Astrocyte (in vitro differentiated cells and primary cell): ENCODE data around the gene COLGALT1. TPM values are rescaled to one million over a fixed set of nuclear protein-coding genes. Genes with fewer than 3 reads are reported as not detected.

ENCODE experiments used
- DNase-seq: peaks from one replicate; pipeline ENCODE4 v3.0.0-alpha.2; 2010; ENCODE audit warnings: low read depth
- FAIRE-seq: peaks from 2 replicates; lab custom pipeline; 2011; peaks lifted over from hg19 to GRCh38; lab: Jason Lieb, UNC
- H2AFZ ChIP-seq: 2 replicates; pipeline ENCODE4 v1.6.0; 2012; ENCODE audit warnings: low read depth, low read length, inconsistent platforms
- H3K27ac ChIP-seq: 2 replicates; pipeline ENCODE4 v1.5.1; 2011; ENCODE audit warnings: low read depth, low read length, inconsistent platforms
- H3K27me3 ChIP-seq: 2 replicates; pipeline ENCODE4 v1.6.0; 2011; ENCODE audit warnings: low read length, inconsistent platforms; ENCODE audit not compliant: insufficient read depth
- H3K36me3 ChIP-seq: 2 replicates; pipeline ENCODE4 v1.5.1; 2011; ENCODE audit warnings: low read length, inconsistent platforms; ENCODE audit not compliant: insufficient read depth
- H3K4me1 ChIP-seq: 2 replicates; pipeline ENCODE4 v1.5.1; 2011; ENCODE audit warnings: low read length, inconsistent platforms; ENCODE audit not compliant: insufficient read depth
- H3K4me2 ChIP-seq: 2 replicates; pipeline ENCODE4 v1.6.0; 2012; ENCODE audit warnings: low read length, inconsistent platforms
- H3K4me3 ChIP-seq: 2 replicates; pipeline ENCODE4 v1.5.1; 2011; ENCODE audit warnings: low read depth, mild to moderate bottlenecking, low read length, inconsistent platforms; ENCODE audit not compliant: insufficient read depth
- H3K79me2 ChIP-seq: 2 replicates; pipeline ENCODE4 v1.6.0; 2012; ENCODE audit warnings: mild to moderate bottlenecking, low read length, inconsistent platforms; ENCODE audit not compliant: insufficient read depth
- H3K9ac ChIP-seq: 2 replicates; pipeline ENCODE4 v1.6.0; 2012; ENCODE audit warnings: mild to moderate bottlenecking, low read length, inconsistent platforms
- H3K9me3 ChIP-seq: 2 replicates; pipeline ENCODE4 v1.5.1; 2012; ENCODE audit warnings: low read depth, mild to moderate bottlenecking, low read length, inconsistent platforms; ENCODE audit not compliant: insufficient read depth
- H4K20me1 ChIP-seq: 2 replicates; pipeline ENCODE4 v1.6.0; 2012; ENCODE audit warnings: low read length, inconsistent platforms; ENCODE audit not compliant: insufficient read depth
- H3K27ac Mint-ChIP-seq: one replicate; pipeline ENCODE4 v1.8.0; 2021; ENCODE audit warnings: mild to moderate bottlenecking, mixed read lengths; ENCODE audit not compliant: unreplicated experiment
- H3K27me3 Mint-ChIP-seq: one replicate; pipeline ENCODE4 v1.8.0; 2021; ENCODE audit warnings: low read depth, mixed read lengths; ENCODE audit not compliant: unreplicated experiment
- H3K36me3 Mint-ChIP-seq: one replicate; pipeline ENCODE4 v1.8.0; 2021; ENCODE audit warnings: low read depth, mixed read lengths; ENCODE audit not compliant: unreplicated experiment
- H3K4me1 Mint-ChIP-seq: one replicate; pipeline ENCODE4 v1.8.0; 2021; ENCODE audit warnings: low read depth, mixed read lengths; ENCODE audit not compliant: unreplicated experiment
- H3K4me3 Mint-ChIP-seq: one replicate; pipeline ENCODE4 v1.8.0; 2021; ENCODE audit warnings: mild to moderate bottlenecking, moderate library complexity, mixed read lengths; ENCODE audit not compliant: unreplicated experiment
- H3K9me3 Mint-ChIP-seq: one replicate; pipeline ENCODE4 v1.8.0; 2021; ENCODE audit warnings: mild to moderate bottlenecking, mixed read lengths; ENCODE audit not compliant: unreplicated experiment
- EZH2 ChIP-seq: IDR thresholded peaks from 2 replicates; pipeline ENCODE4 v1.6.1; 2012; ENCODE audit warnings: mild to moderate bottlenecking, low read length, inconsistent platforms; ENCODE audit not compliant: insufficient read depth
- total RNA-seq: library from RNA; stranded (reverse); gene quantifications from 2 replicates; pipeline ENCODE4 v1.2.1, GENCODE V29; 2021
- TF ChIP-seq, protein P1 (sequence below): IDR thresholded peaks from 2 replicates; pipeline ENCODE4 v1.5.1; 2011; ENCODE audit warnings: low read depth, mild to moderate bottlenecking, inconsistent platforms, low read length, moderate library complexity; ENCODE audit not compliant: insufficient read depth

The COLGALT1 gene
- total RNA-seq, 1 donor from 2014 or later, result 137 TPM

DNA sequence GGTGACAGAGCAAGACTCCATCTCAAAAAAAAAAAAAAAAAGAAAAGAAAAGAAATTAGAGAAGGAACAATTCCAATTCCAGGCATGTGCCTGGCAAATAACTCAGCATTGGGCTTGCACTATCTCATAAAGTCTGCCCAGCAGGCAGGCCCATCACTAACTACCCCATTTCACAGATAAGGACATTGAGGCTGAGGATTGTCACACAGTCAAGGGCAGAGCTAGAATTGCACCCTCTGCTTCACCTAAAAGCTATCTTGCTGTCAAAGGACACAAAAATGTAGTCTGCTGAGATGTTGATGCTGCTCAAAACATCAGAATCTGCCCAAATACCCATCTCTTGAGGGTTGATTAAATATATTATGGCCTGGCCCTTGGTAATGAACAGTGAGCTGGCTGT is 20.7 kb upstream of the COLGALT1 start:
- H3K4me1 ChIP-seq, result peaks cover 7% of the 10 kb centered on the region
- TF ChIP-seq, protein P1, sequence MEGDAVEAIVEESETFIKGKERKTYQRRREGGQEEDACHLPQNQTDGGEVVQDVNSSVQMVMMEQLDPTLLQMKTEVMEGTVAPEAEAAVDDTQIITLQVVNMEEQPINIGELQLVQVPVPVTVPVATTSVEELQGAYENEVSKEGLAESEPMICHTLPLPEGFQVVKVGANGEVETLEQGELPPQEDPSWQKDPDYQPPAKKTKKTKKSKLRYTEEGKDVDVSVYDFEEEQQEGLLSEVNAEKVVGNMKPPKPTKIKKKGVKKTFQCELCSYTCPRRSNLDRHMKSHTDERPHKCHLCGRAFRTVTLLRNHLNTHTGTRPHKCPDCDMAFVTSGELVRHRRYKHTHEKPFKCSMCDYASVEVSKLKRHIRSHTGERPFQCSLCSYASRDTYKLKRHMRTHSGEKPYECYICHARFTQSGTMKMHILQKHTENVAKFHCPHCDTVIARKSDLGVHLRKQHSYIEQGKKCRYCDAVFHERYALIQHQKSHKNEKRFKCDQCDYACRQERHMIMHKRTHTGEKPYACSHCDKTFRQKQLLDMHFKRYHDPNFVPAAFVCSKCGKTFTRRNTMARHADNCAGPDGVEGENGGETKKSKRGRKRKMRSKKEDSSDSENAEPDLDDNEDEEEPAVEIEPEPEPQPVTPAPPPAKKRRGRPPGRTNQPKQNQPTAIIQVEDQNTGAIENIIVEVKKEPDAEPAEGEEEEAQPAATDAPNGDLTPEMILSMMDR, result no peak
- TF ChIP-seq EZH2, result no peak
- no peak overlapping the region for H3K4me2 ChIP-seq
- H3K27ac ChIP-seq, result no peak overlapping the region
- Mint-ChIP-seq H3K9me3 (peaks cover 4% of the 10 kb centered on the region), H3K27me3 (peaks cover 30% of the 10 kb centered on the region), H3K36me3 (no peaks in the 10 kb centered on the region), H3K27ac (no peak overlapping the region), H3K4me3 (no peak overlapping the region), H3K4me1 (peaks cover 2% of the 10 kb centered on the region)
- no peaks in the 10 kb centered on the region for H4K20me1 ChIP-seq
- H3K9me3 ChIP-seq, result no peaks in the 10 kb centered on the region
- H3K79me2 ChIP-seq, result no peaks in the 10 kb centered on the region
- DNase-seq (no peak), FAIRE-seq (no peak)
- H3K9ac ChIP-seq, result no peak overlapping the region
- no peak overlapping the region for H3K4me3 ChIP-seq
- H2AFZ ChIP-seq, result no peak overlapping the region
- H3K36me3 ChIP-seq, result no peaks in the 10 kb centered on the region
- peaks cover 3% of the 10 kb centered on the region for H3K27me3 ChIP-seq

DNA sequence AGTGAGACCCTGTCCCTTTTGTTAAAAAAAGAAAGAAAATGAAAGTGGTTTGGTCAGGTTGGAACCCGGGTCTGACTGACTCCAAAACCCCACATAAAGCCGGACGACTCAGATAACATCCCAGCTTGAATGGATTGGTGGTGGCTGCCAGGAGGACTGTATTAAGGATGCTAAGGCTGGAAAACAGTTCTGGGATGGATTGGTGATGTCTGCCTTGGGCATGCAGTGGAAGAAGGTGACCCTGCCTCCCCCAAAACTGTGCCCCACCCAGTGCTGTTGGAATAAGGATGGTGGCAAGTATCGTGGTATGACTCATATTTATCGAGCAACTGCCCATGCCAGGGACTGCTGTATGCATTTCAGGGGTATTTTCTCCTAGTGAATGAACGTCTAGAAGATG is 18.5 kb upstream of the COLGALT1 start:
- Mint-ChIP-seq H3K9me3 (peaks cover 4% of the 10 kb centered on the region), H3K27ac (no peak overlapping the region), H3K27me3 (peaks cover 42% of the 10 kb centered on the region), H3K36me3 (peaks cover 2% of the 10 kb centered on the region), H3K4me1 (peaks cover 2% of the 10 kb centered on the region), H3K4me3 (no peak overlapping the region)
- peaks cover 7% of the 10 kb centered on the region for H3K4me1 ChIP-seq
- peaks cover 3% of the 10 kb centered on the region for H3K27me3 ChIP-seq
- H3K27ac ChIP-seq, result no peak overlapping the region
- no peak for TF ChIP-seq EZH2
- TF ChIP-seq, protein P1, result no peak
- H4K20me1 ChIP-seq, result no peaks in the 10 kb centered on the region
- no peak overlapping the region for H3K9ac ChIP-seq
- H3K4me3 ChIP-seq, result no peak overlapping the region
- FAIRE-seq (no peak), DNase-seq (no peak)
- H3K9me3 ChIP-seq, result peaks cover 3% of the 10 kb centered on the region
- H2AFZ ChIP-seq, result no peak overlapping the region
- no peaks in the 10 kb centered on the region for H3K36me3 ChIP-seq
- no peak overlapping the region for H3K4me2 ChIP-seq
- H3K79me2 ChIP-seq, result no peaks in the 10 kb centered on the region

DNA sequence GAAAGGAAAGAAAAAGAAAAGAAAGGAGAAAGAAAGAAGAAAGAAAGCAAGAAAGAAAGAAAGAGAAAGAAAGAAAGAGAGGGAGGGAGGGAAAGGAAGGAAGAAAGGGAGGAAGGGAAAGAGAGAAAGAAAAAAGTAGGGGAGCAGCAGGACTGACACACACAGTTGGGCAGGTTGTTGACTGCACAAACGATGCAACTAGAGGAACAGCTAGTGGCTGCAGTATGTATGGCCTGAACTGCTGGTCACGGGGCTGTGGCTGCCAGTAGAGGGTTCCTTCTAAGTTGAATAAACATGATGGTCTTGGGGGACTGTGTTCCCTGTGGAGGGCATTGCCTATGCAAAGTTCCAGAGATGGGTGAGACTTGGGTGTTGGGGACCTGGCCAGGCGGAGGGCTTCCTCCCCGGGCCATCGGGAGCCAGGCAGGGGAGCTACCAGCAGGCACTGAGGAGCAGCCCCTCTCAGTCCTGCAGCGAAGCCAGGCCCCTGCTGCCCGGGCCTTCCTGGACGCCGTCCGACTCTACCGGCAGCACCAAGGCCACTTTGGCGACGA is 16.7 kb upstream of the COLGALT1 start:
- peak overlapping the region; percentile 87 for H3K4me2 ChIP-seq

More for the DNA sequence above, 16.7 kb upstream of the COLGALT1 start:
- Histone ChIP-seq H2AFZ (peak overlapping the region; percentile 81), H3K36me3 (no peaks in the 10 kb centered on the region), H3K79me2 (no peaks in the 10 kb centered on the region), H3K27ac (no peak overlapping the region), H4K20me1 (no peaks in the 10 kb centered on the region), H3K27me3 (peaks cover 3% of the 10 kb centered on the region), H3K4me3 (peak overlapping the region; percentile 49), H3K4me1 (peaks cover 7% of the 10 kb centered on the region), H3K9ac (no peak overlapping the region), H3K9me3 (peaks cover 3% of the 10 kb centered on the region)
- peak overlapping the region; percentile 62 for H3K4me3 Mint-ChIP-seq
- H3K27ac Mint-ChIP-seq, result no peak overlapping the region
- peaks cover 45% of the 10 kb centered on the region for H3K27me3 Mint-ChIP-seq
- H3K4me1 Mint-ChIP-seq, result peaks cover 2% of the 10 kb centered on the region
- FAIRE-seq, result no peak
- H3K9me3 Mint-ChIP-seq, result peaks cover 4% of the 10 kb centered on the region
- DNase-seq, result no peak
- peaks cover 2% of the 10 kb centered on the region for H3K36me3 Mint-ChIP-seq
- no peak for TF ChIP-seq EZH2
- TF ChIP-seq, protein P1, result no peak
